GM23338 (cell line): ENCODE results near the gene ANKHD1. TPM values are rescaled to one million over a fixed set of nuclear protein-coding genes. Genes with fewer than 3 reads are reported as not detected.
A peak's percentile ranks its signal among the peaks of the same experiment; 100 is the strongest.

ENCODE experiments used
- ATAC-seq: fragments of 200-7000 bp; cut with Tn5 transposase; 3 replicates; pipeline ENCODE4 v1.9.1; 2020
- DNase-seq: peaks from one replicate; pipeline ENCODE4 v3.0.0-alpha.2; 2015; ENCODE audit warnings: low spot score
- H2AFZ ChIP-seq: fragments of 200-600 bp; sonication (generic); 2 replicates; pipeline ENCODE4 v1.8.0; 2016; ENCODE audit warnings: antibody characterized with exemption, mild to moderate bottlenecking, moderate library complexity
- H3F3A ChIP-seq: fragments of 200-600 bp; sonication (generic); replicated peaks from 2 replicates; pipeline ENCODE4 v1.8.0; 2017; ENCODE audit warnings: antibody characterized with exemption, mixed run types, low read depth
- H3K27ac ChIP-seq: fragments of 200-600 bp; sonication (generic); 2 replicates; pipeline ENCODE4 v1.6.1; 2016; ENCODE audit warnings: low read depth
- H3K27me3 ChIP-seq: fragments of 200-600 bp; sonication (generic); 2 replicates; pipeline ENCODE4 v1.8.0; 2016; ENCODE audit warnings: mild to moderate bottlenecking, mixed run types, moderate library complexity; ENCODE audit not compliant: insufficient read depth
- H3K36me3 ChIP-seq: fragments of 200-600 bp; sonication (generic); 2 replicates; pipeline ENCODE4 v1.8.0; 2016; ENCODE audit warnings: mild to moderate bottlenecking; ENCODE audit not compliant: insufficient read depth
- H3K4me1 ChIP-seq: fragments of 200-600 bp; sonication (generic); 2 replicates; pipeline ENCODE4 v1.8.0; 2016; ENCODE audit warnings: mild to moderate bottlenecking, moderate library complexity; ENCODE audit not compliant: insufficient read depth
- H3K4me2 ChIP-seq: fragments of 200-600 bp; sonication (generic); 2 replicates; pipeline ENCODE4 v1.7.1; 2017; ENCODE audit warnings: mixed run types
- H3K4me3 ChIP-seq: fragments of 200-600 bp; sonication (generic); 2 replicates; pipeline ENCODE4 v1.6.1; 2016; ENCODE audit warnings: mixed run types
- H3K79me2 ChIP-seq: fragments of 200-600 bp; sonication (generic); replicated peaks from 2 replicates; pipeline ENCODE4 v1.8.0; 2017; ENCODE audit warnings: mild to moderate bottlenecking; ENCODE audit not compliant: insufficient read depth
- H3K9me2 ChIP-seq: fragments of 200-600 bp; sonication (generic); 2 replicates; pipeline ENCODE4 v1.8.0; 2017; ENCODE audit not compliant: insufficient read depth
- H4K20me1 ChIP-seq: fragments of 200-600 bp; sonication (generic); replicated peaks from 2 replicates; pipeline ENCODE4 v1.8.0; 2017; ENCODE audit warnings: mild to moderate bottlenecking; ENCODE audit not compliant: insufficient read depth
- H3K27ac Mint-ChIP-seq: 2 replicates; pipeline ENCODE4 v1.8.0; 2020; ENCODE audit warnings: inconsistent platforms, mild to moderate bottlenecking, moderate library complexity, mixed read lengths
- H3K27me3 Mint-ChIP-seq: 3 replicates; pipeline ENCODE4 v1.8.0; 2022; ENCODE audit warnings: low read depth, mild to moderate bottlenecking, moderate library complexity, mixed read lengths, inconsistent platforms; ENCODE audit not compliant: insufficient read depth, poor library complexity
- H3K36me3 Mint-ChIP-seq: 3 replicates; pipeline ENCODE4 v1.8.0; 2021; ENCODE audit warnings: low read depth, mild to moderate bottlenecking, inconsistent platforms, moderate library complexity, mixed read lengths
- H3K4me1 Mint-ChIP-seq: 3 replicates; pipeline ENCODE4 v1.8.0; 2020; ENCODE audit warnings: mild to moderate bottlenecking, inconsistent platforms, mixed read lengths
- H3K4me3 Mint-ChIP-seq: 3 replicates; pipeline ENCODE4 v1.8.0; 2021; ENCODE audit warnings: moderate library complexity, mild to moderate bottlenecking, inconsistent platforms, mixed read lengths
- H3K9me3 Mint-ChIP-seq: 3 replicates; pipeline ENCODE4 v1.8.0; 2020; ENCODE audit warnings: moderate library complexity, mild to moderate bottlenecking, inconsistent platforms, mixed read lengths
- CREB1 ChIP-seq: fragments of 250-450 bp; sonication (Bioruptor Pico); IDR thresholded peaks from 2 replicates; pipeline ENCODE4 v1.5.0; 2020; ENCODE audit warnings: low read depth, mild to moderate bottlenecking, moderate library complexity
- EZH2phosphoT487 ChIP-seq: fragments of 200-600 bp; sonication (generic); IDR thresholded peaks from one replicate; pipeline ENCODE4 v1.8.1; 2018; ENCODE audit warnings: antibody characterized with exemption; ENCODE audit not compliant: unreplicated experiment
- JUNB ChIP-seq: IDR thresholded peaks from one replicate; pipeline ENCODE4 v1.6.1; 2016; ENCODE audit warnings: antibody characterized with exemption; ENCODE audit not compliant: unreplicated experiment
- NANOG ChIP-seq: IDR thresholded peaks from 2 replicates; pipeline ENCODE4 v1.6.1; 2016; ENCODE audit warnings: antibody characterized with exemption, borderline replicate concordance
- POLR2AphosphoS5 ChIP-seq: IDR thresholded peaks from 2 replicates; pipeline ENCODE4 v1.6.1; 2016; ENCODE audit warnings: antibody characterized with exemption, low read depth
- STAT1 ChIP-seq: IDR thresholded peaks from one replicate; pipeline ENCODE4 v1.6.1; 2016; ENCODE audit warnings: antibody characterized with exemption; ENCODE audit not compliant: unreplicated experiment
- ZNF331 ChIP-seq: fragments of 250-450 bp; sonication (Bioruptor Pico); IDR thresholded peaks from 2 replicates; pipeline ENCODE4 v1.5.0; 2020; ENCODE audit warnings: low read depth, mild to moderate bottlenecking, moderate library complexity
- polyA plus RNA-seq: library from polyadenylated mRNA; unstranded; fragments of >200 nt; fragmentation: Nextera tagmentation; extraction: Ambion mirVana; gene quantifications from 2 replicates; pipeline ENCODE4 v1.2.1, GENCODE V29; 2016
- total RNA-seq: library from RNA; depleted of rRNA; stranded (reverse); fragments of >200 nt; shearing (Covaris generic); gene quantifications from 2 replicates; pipeline ENCODE4 v1.2.3, GENCODE V29; 2014
- TF ChIP-seq, protein P1 (sequence below), 2 experiments: fragments of 200-600 bp in 1 of 2; sonication (generic) in 1 of 2; conservative IDR thresholded peaks; 2 replicates each; pipeline versions ENCODE4 v1.5.1 to v1.6.1; 2016 to 2017; ENCODE audit warnings: antibody characterized with exemption in 2 of 2, low read depth in 2 of 2, mild to moderate bottlenecking in 2 of 2, moderate library complexity in 1 of 2
- TF ChIP-seq, protein P2 (sequence below): fragments of 250-450 bp; sonication (Bioruptor Pico); IDR thresholded peaks from 2 replicates; pipeline ENCODE4 v1.5.0; 2020; ENCODE audit warnings: mild to moderate bottlenecking, moderate library complexity
- TF ChIP-seq, protein P3 (sequence below): IDR thresholded peaks from 2 replicates; pipeline ENCODE4 v1.6.1; 2016; ENCODE audit warnings: antibody characterized with exemption

Gene ANKHD1
- total and polyA plus RNA-seq, 2 experiments from 2014 or later = 73.0 to 119 TPM

DNA sequence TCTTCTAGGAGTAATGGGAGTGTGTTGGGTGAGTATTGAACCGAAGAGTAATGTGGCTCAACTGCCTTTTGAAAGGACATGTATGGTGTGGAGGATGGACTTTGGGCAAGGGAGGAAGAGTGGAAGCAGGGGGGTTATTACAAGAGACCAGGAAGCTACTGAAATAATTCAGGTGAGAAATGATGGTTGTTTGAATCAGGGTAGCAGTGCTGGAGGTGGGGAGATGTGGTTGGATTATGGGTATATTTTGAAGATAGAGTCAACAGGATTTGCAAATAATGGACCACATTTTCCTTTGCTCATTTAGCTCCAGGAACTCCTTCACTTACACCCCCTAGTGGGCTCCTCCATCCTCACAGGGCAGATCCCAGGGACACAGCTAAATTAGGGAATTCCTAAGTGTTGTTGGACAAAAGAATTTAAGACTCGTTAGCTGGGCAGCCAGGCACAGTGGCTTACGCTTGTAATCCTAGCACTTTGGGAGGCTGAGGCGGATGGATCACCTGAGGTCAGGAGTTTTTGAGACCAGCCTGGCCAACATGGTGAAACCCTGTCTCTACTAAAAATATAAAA is 42.8 kb upstream of the ANKHD1 start:
- Histone ChIP-seq H3K27me3 (peaks cover 3% of the 10 kb centered on the region; the same call in 1 of the 2 replicates), H3K4me2 (no peak overlapping the region), H4K20me1 (no peaks in the 10 kb centered on the region), H3K4me1 (0 out of 2 replicates have a peak, but pooled peaks cover 4% of the 10 kb centered on the region), H3K9me2 (0 out of 2 replicates have a peak, but pooled peaks cover 2% of the 10 kb centered on the region), H3K27ac (no peak overlapping the region), H3K79me2 (no peaks in the 10 kb centered on the region), H3K4me3 (no peak overlapping the region), H2AFZ (no peak overlapping the region), H3K36me3 (no peaks in the 10 kb centered on the region), H3F3A (no peaks in the 10 kb centered on the region)
- Mint-ChIP-seq H3K27me3 (peaks cover 20% of the 10 kb centered on the region), H3K9me3 (no peaks in the 10 kb centered on the region), H3K4me1 (peaks cover 10% of the 10 kb centered on the region), H3K36me3 (no peaks in the 10 kb centered on the region), H3K4me3 (no peak overlapping the region), H3K27ac (no peak overlapping the region)
- ATAC-seq (peak; percentile 16), DNase-seq (peak; percentile 88)
- TF ChIP-seq, protein P1, sequence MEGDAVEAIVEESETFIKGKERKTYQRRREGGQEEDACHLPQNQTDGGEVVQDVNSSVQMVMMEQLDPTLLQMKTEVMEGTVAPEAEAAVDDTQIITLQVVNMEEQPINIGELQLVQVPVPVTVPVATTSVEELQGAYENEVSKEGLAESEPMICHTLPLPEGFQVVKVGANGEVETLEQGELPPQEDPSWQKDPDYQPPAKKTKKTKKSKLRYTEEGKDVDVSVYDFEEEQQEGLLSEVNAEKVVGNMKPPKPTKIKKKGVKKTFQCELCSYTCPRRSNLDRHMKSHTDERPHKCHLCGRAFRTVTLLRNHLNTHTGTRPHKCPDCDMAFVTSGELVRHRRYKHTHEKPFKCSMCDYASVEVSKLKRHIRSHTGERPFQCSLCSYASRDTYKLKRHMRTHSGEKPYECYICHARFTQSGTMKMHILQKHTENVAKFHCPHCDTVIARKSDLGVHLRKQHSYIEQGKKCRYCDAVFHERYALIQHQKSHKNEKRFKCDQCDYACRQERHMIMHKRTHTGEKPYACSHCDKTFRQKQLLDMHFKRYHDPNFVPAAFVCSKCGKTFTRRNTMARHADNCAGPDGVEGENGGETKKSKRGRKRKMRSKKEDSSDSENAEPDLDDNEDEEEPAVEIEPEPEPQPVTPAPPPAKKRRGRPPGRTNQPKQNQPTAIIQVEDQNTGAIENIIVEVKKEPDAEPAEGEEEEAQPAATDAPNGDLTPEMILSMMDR (conservative IDR thresholded peaks at IDR 0.05; ENCODE audit: low read depth in 2 of 2) = peak; percentile 61 to 63
- no peak for TF ChIP-seq JUNB

GRCh38 chr5:140360101-140360500 is 41.5 kb upstream of the ANKHD1 start, which contains the start of gene SLC4A9:
Gene SLC4A9 (plus strand): TSS chr5:140360194. CDS start chr5:140360237, 43 bp downstream.
- Mint-ChIP-seq H3K4me3 (no peak within 1 kb of the TSS), H3K27ac (no peak within 1 kb of the TSS), H3K4me1 (peaks cover 10% of the 10 kb centered on the region), H3K36me3 (no peaks in the 10 kb centered on the region), H3K27me3 (peaks cover 21% of the 10 kb centered on the region), H3K9me3 (no peaks in the 10 kb centered on the region)
- Histone ChIP-seq H3K36me3 (no peaks in the 10 kb centered on the region), H3K9me2 (0 out of 2 replicates have a peak, but pooled peaks cover 2% of the 10 kb centered on the region), H4K20me1 (no peaks in the 10 kb centered on the region), H2AFZ (no peak within 1 kb of the TSS), H3K4me1 (0 out of 2 replicates have a peak, but pooled peaks cover 4% of the 10 kb centered on the region), H3F3A (no peaks in the 10 kb centered on the region), H3K4me2 (no peak within 1 kb of the TSS), H3K79me2 (no peaks in the 10 kb centered on the region), H3K27me3 (peaks cover 11% of the 10 kb centered on the region; the same call in 1 of the 2 replicates), H3K4me3 (no peak within 1 kb of the TSS), H3K27ac (no peak within 1 kb of the TSS)
- no peak for DNase-seq
- ATAC-seq = no peak
- TF ChIP-seq NANOG (no peak), CREB1 (CRISPR knock-in tag) (no peak), POLR2AphosphoS5 (no peak), JUNB (no peak), EZH2phosphoT487 (no peak), STAT1 (no peak), ZNF331 (CRISPR knock-in tag) (no peak)
- TF ChIP-seq, protein P2, sequence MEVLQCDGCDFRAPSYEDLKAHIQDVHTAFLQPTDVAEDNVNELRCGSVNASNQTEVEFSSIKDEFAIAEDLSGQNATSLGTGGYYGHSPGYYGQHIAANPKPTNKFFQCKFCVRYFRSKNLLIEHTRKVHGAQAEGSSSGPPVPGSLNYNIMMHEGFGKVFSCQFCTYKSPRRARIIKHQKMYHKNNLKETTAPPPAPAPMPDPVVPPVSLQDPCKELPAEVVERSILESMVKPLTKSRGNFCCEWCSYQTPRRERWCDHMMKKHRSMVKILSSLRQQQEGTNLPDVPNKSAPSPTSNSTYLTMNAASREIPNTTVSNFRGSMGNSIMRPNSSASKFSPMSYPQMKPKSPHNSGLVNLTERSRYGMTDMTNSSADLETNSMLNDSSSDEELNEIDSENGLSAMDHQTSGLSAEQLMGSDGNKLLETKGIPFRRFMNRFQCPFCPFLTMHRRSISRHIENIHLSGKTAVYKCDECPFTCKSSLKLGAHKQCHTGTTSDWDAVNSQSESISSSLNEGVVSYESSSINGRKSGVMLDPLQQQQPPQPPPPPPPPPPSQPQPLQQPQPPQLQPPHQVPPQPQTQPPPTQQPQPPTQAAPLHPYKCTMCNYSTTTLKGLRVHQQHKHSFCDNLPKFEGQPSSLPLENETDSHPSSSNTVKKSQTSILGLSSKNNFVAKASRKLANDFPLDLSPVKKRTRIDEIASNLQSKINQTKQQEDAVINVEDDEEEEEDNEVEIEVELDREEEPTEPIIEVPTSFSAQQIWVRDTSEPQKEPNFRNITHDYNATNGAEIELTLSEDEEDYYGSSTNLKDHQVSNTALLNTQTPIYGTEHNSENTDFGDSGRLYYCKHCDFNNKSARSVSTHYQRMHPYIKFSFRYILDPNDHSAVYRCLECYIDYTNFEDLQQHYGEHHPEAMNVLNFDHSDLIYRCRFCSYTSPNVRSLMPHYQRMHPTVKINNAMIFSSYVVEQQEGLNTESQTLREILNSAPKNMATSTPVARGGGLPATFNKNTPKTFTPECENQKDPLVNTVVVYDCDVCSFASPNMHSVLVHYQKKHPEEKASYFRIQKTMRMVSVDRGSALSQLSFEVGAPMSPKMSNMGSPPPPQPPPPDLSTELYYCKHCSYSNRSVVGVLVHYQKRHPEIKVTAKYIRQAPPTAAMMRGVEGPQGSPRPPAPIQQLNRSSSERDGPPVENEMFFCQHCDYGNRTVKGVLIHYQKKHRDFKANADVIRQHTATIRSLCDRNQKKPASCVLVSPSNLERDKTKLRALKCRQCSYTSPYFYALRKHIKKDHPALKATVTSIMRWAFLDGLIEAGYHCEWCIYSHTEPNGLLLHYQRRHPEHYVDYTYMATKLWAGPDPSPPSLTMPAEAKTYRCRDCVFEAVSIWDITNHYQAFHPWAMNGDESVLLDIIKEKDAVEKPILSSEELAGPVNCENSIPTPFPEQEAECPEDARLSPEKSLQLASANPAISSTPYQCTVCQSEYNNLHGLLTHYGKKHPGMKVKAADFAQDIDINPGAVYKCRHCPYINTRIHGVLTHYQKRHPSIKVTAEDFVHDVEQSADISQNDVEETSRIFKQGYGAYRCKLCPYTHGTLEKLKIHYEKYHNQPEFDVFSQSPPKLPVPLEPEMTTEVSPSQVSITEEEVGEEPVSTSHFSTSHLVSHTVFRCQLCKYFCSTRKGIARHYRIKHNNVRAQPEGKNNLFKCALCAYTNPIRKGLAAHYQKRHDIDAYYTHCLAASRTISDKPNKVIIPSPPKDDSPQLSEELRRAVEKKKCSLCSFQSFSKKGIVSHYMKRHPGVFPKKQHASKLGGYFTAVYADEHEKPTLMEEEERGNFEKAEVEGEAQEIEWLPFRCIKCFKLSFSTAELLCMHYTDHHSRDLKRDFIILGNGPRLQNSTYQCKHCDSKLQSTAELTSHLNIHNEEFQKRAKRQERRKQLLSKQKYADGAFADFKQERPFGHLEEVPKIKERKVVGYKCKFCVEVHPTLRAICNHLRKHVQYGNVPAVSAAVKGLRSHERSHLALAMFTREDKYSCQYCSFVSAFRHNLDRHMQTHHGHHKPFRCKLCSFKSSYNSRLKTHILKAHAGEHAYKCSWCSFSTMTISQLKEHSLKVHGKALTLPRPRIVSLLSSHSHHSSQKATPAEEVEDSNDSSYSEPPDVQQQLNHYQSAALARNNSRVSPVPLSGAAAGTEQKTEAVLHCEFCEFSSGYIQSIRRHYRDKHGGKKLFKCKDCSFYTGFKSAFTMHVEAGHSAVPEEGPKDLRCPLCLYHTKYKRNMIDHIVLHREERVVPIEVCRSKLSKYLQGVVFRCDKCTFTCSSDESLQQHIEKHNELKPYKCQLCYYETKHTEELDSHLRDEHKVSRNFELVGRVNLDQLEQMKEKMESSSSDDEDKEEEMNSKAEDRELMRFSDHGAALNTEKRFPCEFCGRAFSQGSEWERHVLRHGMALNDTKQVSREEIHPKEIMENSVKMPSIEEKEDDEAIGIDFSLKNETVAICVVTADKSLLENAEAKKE (CRISPR knock-in tag) = no peak
- TF ChIP-seq, protein P1 (conservative IDR thresholded peaks at IDR 0.05; ENCODE audit: low read depth in 2 of 2) = no peak
- TF ChIP-seq, protein P3, sequence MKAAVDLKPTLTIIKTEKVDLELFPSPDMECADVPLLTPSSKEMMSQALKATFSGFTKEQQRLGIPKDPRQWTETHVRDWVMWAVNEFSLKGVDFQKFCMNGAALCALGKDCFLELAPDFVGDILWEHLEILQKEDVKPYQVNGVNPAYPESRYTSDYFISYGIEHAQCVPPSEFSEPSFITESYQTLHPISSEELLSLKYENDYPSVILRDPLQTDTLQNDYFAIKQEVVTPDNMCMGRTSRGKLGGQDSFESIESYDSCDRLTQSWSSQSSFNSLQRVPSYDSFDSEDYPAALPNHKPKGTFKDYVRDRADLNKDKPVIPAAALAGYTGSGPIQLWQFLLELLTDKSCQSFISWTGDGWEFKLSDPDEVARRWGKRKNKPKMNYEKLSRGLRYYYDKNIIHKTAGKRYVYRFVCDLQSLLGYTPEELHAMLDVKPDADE = no peak
